Measurements from ENCODE around the gene WNT3A.

DNA sequence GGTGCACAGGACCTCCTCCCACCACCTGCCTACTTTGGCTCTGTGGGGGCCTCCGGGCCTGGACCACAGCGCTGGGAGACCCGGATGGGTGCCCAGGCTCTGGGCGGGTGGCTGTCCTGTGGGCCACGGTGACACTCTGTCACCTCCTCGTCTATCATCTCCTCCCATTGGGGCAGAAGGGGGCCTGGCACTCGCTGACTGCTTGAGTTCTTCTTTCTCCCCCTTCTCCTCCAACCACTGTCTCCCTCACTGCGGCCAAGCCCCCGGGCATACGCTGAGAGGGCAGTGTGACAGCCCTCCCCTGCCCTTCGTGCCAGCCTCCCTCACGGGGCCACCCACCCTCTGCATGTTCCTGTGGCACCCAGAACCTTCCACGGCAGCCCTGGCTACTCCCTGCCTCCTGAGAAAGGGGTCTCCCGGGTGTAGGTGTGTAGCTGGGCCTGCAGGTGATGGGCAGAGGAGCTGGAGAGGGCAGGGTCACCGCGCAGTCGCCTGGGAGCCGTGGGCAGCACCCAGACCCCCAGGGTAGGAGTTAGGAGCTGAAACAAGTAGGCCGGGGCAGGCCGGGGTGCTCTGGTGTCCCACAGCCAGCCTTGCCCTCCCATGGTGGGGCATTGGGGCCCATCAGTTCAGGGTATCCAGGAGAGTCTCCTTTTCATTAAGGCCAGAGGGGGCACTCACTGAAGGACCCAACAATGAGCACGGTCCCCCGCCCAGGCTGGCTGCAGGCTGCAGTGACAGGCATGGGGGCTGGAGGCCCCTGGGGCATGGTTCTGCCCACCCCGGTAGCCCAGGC, 66.5 kb downstream of the WNT3A start:
- TF ChIP-seq, protein P1, sequence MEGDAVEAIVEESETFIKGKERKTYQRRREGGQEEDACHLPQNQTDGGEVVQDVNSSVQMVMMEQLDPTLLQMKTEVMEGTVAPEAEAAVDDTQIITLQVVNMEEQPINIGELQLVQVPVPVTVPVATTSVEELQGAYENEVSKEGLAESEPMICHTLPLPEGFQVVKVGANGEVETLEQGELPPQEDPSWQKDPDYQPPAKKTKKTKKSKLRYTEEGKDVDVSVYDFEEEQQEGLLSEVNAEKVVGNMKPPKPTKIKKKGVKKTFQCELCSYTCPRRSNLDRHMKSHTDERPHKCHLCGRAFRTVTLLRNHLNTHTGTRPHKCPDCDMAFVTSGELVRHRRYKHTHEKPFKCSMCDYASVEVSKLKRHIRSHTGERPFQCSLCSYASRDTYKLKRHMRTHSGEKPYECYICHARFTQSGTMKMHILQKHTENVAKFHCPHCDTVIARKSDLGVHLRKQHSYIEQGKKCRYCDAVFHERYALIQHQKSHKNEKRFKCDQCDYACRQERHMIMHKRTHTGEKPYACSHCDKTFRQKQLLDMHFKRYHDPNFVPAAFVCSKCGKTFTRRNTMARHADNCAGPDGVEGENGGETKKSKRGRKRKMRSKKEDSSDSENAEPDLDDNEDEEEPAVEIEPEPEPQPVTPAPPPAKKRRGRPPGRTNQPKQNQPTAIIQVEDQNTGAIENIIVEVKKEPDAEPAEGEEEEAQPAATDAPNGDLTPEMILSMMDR (IDR thresholded peaks at IDR 0.05): no peak
- TF ChIP-seq POLR2AphosphoS5 (IDR thresholded peaks at IDR 0.05): no peak
- TF ChIP-seq POLR2A (IDR thresholded peaks at IDR 0.05): no peak

Measured in transverse colon (tissue), 4 donors.